ENCODE results near the gene MMP17.

MMP17 gene

DNA sequence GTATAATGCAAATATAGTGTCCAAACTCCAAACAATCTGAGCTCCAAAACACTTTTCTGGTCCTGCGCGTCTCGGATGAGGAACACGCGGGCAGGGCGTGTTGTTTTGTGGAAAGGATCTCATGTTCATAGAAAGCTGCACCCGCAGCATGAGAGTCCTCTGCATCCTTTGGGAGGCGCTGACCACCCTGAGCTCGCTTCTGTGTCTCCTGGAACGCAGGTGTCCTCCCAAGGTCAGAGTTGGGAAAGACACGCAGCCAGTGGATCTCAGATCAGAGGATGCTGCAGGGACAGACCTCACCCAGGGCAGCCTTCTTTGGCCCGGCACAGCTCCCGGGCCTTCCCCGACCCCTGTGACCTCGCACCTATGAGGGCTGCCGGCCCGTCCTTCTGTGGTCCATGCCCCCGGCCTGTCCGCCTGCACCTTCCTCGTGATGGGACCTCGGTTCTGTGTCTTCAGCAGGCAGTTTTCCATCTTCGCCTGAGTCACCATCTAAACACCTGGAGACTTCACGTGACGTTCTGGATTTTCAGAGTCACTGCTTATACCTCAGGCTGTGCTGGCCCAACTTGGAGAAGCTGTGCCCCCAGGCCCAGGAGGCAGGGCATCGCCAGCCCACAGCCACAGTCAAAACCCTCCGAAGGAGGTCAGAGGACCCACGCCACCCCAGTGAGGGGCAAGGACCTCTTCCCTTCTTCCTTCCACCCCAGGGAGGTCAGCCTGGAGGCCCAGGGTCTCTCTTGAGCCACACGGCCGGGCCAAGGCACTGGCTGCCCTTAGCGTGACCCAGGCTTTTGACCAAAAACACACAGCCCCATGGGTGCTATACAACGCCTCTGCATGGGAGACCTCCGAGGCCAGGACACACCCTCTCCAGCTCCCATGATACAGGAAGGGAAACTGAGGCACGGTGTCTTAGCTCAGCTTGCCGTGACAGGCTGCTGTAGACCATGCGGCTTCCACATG lies 25.9 kb downstream of the MMP17 start:
- TF ChIP-seq GABPA (IDR thresholded peaks at IDR 0.05; ENCODE audit: low read depth), result no peak
- TF ChIP-seq SPI1 (IDR thresholded peaks at IDR 0.05; ENCODE audit: borderline replicate concordance, low read depth), result no peak
- TF ChIP-seq POLR2AphosphoS5 (IDR thresholded peaks at IDR 0.05; ENCODE audit: low read depth), result no peak
- TF ChIP-seq, protein P1, sequence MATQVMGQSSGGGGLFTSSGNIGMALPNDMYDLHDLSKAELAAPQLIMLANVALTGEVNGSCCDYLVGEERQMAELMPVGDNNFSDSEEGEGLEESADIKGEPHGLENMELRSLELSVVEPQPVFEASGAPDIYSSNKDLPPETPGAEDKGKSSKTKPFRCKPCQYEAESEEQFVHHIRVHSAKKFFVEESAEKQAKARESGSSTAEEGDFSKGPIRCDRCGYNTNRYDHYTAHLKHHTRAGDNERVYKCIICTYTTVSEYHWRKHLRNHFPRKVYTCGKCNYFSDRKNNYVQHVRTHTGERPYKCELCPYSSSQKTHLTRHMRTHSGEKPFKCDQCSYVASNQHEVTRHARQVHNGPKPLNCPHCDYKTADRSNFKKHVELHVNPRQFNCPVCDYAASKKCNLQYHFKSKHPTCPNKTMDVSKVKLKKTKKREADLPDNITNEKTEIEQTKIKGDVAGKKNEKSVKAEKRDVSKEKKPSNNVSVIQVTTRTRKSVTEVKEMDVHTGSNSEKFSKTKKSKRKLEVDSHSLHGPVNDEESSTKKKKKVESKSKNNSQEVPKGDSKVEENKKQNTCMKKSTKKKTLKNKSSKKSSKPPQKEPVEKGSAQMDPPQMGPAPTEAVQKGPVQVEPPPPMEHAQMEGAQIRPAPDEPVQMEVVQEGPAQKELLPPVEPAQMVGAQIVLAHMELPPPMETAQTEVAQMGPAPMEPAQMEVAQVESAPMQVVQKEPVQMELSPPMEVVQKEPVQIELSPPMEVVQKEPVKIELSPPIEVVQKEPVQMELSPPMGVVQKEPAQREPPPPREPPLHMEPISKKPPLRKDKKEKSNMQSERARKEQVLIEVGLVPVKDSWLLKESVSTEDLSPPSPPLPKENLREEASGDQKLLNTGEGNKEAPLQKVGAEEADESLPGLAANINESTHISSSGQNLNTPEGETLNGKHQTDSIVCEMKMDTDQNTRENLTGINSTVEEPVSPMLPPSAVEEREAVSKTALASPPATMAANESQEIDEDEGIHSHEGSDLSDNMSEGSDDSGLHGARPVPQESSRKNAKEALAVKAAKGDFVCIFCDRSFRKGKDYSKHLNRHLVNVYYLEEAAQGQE (IDR thresholded peaks at IDR 0.05; ENCODE audit: insufficient replicate concordance, low read depth), result no peak
- TF ChIP-seq, protein P2, sequence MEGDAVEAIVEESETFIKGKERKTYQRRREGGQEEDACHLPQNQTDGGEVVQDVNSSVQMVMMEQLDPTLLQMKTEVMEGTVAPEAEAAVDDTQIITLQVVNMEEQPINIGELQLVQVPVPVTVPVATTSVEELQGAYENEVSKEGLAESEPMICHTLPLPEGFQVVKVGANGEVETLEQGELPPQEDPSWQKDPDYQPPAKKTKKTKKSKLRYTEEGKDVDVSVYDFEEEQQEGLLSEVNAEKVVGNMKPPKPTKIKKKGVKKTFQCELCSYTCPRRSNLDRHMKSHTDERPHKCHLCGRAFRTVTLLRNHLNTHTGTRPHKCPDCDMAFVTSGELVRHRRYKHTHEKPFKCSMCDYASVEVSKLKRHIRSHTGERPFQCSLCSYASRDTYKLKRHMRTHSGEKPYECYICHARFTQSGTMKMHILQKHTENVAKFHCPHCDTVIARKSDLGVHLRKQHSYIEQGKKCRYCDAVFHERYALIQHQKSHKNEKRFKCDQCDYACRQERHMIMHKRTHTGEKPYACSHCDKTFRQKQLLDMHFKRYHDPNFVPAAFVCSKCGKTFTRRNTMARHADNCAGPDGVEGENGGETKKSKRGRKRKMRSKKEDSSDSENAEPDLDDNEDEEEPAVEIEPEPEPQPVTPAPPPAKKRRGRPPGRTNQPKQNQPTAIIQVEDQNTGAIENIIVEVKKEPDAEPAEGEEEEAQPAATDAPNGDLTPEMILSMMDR (IDR thresholded peaks at IDR 0.05; ENCODE audit: insufficient read depth, low read length), result no peak
- Histone ChIP-seq H3K4me3 (replicated peaks; ENCODE audit: insufficient read depth, low read length) (no peak overlapping the region), H3K27ac (replicated peaks) (no peak overlapping the region), H3K27me3 (ENCODE audit: insufficient read depth, poor library complexity, severe bottlenecking) (no peaks in the 10 kb centered on the region)
- no peak for DNase-seq (ENCODE audit: low read depth in 1 of 2, low spot score in 1 of 2)

GRCh38 chr12:131854861-131855476 lies 26.8 kb downstream of the MMP17 start:
- Histone ChIP-seq H3K4me3 (replicated peaks; ENCODE audit: insufficient read depth, low read length) (no peak overlapping the region), H3K27me3 (ENCODE audit: insufficient read depth, poor library complexity, severe bottlenecking) (no peaks in the 10 kb centered on the region), H3K27ac (replicated peaks) (no peak overlapping the region)
- TF ChIP-seq, protein P2 (IDR thresholded peaks at IDR 0.05; ENCODE audit: insufficient read depth, low read length), result no peak
- TF ChIP-seq POLR2AphosphoS5 (IDR thresholded peaks at IDR 0.05; ENCODE audit: low read depth) (no peak), GABPA (IDR thresholded peaks at IDR 0.05; ENCODE audit: low read depth) (no peak), SPI1 (IDR thresholded peaks at IDR 0.05; ENCODE audit: borderline replicate concordance, low read depth) (no peak)
- TF ChIP-seq, protein P1 (IDR thresholded peaks at IDR 0.05; ENCODE audit: insufficient replicate concordance, low read depth), result no peak
- DNase-seq (ENCODE audit: low read depth in 1 of 2, low spot score in 1 of 2), result no peak

DNA sequence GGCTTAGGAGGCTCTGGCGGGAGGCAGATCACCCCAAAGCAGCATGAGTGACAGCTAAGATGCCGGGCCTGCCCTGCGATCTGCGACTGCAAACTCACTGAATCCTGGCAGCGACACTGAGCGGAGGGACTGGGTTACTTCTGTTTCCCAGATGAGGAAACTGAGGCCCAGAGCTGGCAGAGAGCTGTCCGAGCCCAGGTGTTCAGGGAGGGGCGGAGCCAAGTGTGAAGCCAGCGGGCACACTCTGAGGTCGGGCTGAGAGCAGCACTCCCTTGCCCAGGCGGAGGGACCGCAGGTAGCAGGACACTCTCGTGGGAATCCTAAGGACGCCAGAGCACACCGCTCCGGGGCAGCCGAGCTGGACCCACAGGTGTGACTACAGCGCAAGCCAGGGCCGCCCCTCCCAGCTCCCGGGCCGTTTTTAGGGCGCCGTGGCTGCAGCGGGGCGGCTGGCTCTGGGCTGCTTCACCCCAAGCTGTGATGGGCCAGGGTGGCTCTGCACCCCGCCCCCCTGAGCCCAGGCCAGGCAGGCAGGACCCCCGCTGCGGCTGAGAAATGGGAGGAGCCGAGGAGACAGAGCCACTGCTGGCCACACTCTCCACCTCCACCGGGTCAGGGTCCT lies 27.4 kb downstream of the MMP17 start:
- no peak overlapping the region for H3K27ac ChIP-seq (replicated peaks)
- TF ChIP-seq POLR2AphosphoS5 (IDR thresholded peaks at IDR 0.05; ENCODE audit: low read depth) (no peak), GABPA (IDR thresholded peaks at IDR 0.05; ENCODE audit: low read depth) (no peak), SPI1 (IDR thresholded peaks at IDR 0.05; ENCODE audit: borderline replicate concordance, low read depth) (no peak)
- TF ChIP-seq, protein P1 (IDR thresholded peaks at IDR 0.05; ENCODE audit: insufficient replicate concordance, low read depth), result no peak
- TF ChIP-seq, protein P2 (IDR thresholded peaks at IDR 0.05; ENCODE audit: insufficient read depth, low read length), result no peak
- no peaks in the 10 kb centered on the region for H3K27me3 ChIP-seq (ENCODE audit: insufficient read depth, poor library complexity, severe bottlenecking)
- no peak for DNase-seq (ENCODE audit: low read depth in 1 of 2, low spot score in 1 of 2)
- no peak overlapping the region for H3K4me3 ChIP-seq (replicated peaks; ENCODE audit: insufficient read depth, low read length)

Measured in HL-60 (cell line).